GM18907 (cell line): Measurements from ENCODE around the gene TRIM60.
"Not testable (repeated sequence)": the region's sequence is repeated elsewhere in the genome, so short reads cannot be mapped to it uniquely, and the experiment has no call there.

ENCODE experiments used
- ATAC-seq: cut with Tn5 transposase; IDR thresholded peaks from one replicate; pipeline ENCODE4 v1.9.1; 2021; ENCODE audit warnings: mild to moderate bottlenecking, moderate library complexity; ENCODE audit not compliant: unreplicated experiment

TRIM60 gene

DNA sequence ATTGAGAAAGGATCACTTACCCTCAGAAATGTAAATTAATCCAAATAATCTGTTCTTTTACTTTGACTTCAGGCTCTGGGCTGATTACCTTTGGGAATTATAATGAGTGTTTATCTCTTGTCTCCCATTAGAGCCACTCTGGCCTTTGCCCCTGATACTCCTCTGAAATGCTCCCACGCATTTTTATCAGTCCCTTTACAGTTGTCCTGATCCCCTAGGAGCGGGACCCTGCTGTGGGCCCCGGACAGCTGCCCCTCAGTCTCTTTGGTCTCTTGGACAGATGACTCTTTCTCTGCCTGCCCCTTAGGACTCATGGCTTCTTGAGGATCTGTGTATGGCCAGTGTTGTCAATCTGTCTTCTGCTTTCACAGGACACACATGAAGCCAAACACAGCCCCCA is 20.8 kb downstream of the TRIM60 start:
- no peak for ATAC-seq

DNA sequence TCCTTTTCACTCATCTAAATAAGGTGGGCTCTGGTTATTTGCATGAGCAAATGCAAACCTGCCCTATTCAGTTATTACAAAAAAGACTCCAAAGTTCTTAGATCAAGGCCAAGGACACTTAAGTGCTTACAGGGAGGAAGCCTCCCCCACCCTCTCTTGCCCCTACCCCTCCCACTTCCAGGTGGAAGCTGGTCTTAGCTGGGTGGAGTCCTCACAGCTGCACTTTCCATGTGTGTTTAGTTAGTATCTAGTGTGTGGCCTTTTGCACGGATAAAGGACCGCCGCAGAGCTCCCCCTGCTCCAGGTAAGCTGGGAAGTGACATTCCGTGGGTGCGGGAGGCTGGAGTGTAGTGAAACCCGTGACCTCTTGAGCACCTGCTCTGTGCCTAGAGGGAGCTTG is 21.8 kb downstream of the TRIM60 start, which contains the start of gene TRIM75:
Gene TRIM75, plus strand, starts transcription at position 222 of the 400 bp plus-strand sequence. CDS start 5,282 bp downstream, outside the sequence.
- no peak for ATAC-seq

DNA sequence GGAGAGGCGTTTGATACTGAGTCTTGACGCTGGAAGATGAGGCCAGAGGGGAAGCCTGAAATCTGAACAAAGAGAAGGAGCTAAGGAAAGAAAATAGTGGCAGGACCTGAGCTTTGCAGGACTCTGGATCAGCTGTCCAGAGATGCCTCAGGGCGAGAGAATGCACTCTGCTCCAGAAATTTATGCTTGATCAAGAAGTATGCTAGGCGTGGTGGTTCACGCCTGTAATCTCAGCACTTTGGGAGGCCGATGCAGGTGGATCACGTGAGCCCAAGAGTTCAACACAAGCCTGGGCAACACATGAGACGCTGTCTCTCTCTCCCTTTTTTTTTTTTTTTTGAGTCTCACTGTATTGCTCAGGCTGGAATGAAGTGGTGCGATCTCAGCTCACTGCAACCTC is 23.8 kb downstream of the TRIM60 start:
- no peak for ATAC-seq

DNA sequence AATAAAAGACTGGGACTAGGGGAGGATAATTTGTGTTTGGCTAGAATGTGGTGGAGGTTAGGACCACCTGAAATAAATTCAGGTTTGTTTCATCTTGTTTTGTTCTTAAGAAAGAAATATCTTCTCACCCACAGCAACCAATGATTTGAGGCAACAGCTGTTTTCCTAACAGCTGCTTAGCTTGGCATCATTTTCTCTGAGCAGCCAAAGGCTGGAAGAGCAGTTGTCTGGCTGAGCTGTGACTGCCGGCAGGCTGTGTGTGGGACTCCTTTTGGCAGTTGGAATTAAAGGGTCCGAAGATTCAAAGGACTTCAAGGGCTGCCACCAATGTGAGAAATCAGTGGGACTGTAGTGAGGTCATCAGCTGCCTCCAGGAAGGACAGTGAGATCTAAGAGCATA is 26.9 kb downstream of the TRIM60 start:
- no peak for ATAC-seq

DNA sequence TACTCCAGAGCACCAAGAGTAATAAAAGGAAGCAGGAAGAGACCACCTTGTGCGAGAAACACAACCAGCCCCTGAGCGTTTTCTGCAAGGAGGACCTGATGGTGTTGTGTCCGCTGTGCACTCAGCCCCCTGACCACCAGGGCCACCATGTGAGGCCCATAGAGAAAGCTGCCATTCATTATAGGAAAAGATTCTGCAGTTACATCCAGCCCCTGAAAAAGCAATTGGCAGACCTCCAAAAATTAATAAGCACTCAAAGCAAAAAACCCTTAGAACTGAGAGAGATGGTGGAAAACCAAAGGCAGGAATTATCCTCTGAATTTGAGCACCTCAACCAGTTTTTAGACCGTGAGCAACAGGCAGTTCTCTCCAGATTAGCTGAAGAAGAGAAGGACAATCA is 27.6 kb downstream of the TRIM60 start:
- no peak for ATAC-seq

DNA sequence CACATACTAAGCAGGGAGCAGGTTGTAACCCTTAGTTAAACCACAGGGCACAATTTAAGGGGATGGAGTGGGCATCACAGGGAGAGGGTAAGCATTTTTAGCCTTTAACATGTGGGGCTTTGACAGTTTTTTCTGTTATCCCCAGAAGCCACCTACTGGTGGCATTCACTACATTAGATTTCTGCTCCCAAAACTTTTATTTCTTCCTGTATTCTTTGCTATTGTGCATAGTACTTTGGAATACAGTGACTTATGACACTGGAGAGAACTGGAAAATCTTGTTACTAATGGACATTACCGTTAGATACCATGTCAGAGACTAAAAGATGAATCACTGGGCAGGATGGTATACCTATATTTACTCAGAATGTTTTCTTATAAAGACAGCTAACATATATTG is 29.1 kb downstream of the TRIM60 start:
- no peak for ATAC-seq

DNA sequence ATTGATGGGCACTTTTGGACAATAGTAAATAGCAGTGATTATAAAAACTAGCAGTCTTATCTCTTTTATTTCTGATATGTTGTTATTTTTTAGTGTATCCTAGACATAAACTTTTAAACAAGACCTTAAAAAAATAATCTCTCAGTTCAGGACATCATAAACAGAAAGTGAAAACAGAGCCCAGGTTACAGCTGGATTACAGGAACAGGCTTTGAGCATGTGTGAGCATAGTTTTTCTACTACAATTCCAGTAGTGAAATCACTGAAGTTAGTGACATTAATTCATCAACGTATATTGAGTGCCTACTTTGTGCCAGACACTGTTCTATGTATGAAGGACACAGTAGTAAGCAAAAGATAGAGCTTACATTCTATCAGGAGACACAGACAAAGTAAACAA is 38.8 kb downstream of the TRIM60 start:
- ATAC-seq = no peak

DNA sequence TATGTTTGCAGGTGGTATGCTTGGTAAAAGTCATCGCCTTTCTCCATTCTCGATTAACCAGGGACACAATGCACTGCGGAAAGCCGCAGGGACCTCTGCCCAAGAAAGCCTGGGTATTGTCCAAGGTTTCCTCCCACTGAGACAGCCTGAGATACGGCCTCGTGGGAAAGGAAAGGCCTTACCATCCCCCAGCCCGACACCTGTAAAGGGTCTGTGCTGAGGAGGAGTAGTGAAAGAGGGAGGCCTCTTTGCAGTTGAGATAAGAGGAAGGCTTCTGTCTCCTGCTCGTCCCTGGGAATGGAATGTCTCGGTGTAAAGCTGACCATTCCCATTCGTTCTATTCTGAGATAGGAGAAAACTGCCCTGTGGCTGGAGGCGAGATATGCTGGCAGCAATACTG is 41.5 kb downstream of the TRIM60 start:
- ATAC-seq = not testable (repeated sequence)

DNA sequence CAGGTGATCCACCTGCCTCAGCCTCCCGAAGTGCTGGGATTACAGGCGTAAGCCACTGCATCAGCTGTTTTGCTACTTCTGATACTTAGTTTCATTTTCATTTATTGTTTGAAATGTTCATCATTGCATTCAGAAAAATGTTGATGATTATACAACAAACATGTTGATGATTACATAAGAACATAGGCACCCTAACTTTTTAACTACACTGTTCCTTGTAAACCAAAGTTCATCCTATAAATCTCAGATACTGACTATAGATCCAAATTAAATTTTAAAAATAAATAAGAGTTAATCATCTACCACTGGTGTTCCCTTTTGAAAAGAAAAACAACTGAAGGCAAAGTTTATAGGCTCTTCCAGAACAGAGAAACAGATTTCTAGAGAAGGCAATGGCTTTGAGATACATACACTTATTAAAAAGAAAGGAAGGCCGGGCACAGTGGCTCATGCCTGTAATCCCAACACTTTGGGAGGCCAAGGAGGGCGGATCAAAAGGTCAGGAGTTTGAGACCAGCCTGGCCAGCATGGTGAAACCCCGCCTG is 45.3 kb downstream of the TRIM60 start:
- no peak for ATAC-seq

DNA sequence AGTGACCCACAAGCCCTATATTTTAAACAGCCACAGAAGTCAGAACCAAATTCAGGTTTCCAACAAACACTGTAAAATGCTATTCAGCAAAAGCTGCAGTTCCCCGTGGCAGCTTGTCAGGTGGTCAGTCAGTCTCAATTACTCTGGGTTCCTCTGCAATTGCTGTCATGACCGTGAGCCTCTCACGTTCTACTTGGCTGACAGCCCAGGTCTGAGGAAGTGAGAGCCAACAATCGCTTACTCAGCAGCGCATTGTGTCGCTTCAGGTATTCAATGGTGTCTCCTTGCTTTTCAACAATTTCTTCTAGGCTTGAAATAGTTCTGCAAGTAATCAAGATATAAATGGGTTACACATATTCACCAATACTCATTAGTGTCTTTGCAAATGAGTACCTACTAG is 47.7 kb downstream of the TRIM60 start:
- ATAC-seq = no peak

DNA sequence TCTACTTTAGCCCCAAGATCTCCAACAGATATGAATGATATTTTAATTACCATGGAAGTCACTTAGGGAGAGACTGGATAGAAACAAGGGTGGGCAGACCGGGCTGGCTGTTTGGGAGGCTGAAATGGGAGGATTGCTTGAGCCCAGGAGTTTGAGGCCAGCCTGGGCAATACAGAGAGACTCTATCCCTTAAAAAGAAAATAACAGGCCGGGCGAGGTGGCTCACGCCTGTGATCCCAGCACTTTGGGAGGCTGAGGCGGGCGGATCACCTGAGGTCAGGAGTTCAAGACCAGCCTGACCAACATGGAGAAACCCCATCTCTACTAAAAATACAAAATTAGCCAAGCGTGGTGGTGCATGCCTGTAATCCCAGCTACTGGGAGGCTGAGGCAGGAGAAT is 53.0 kb downstream of the TRIM60 start:
- ATAC-seq = not testable (repeated sequence)

DNA sequence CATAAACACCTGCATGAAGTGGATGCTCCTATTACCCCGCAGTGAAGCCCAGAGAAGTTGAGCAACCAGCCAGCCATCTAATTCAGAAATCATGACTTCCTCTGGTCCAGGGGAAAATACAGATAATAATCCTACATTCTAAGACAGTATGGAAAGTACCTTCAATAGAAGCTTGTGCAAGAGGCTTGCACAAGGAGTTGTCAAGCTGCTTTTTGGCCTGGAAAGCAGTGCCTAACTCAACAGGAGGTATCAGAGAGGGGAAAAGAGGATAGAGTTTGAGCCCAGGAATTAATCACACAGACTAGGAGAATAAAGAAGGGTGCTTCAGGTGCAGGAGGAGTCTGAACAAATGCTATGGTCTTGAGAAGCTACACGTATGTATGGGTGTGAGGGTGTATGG is 54.1 kb downstream of the TRIM60 start:
- ATAC-seq = no peak

DNA sequence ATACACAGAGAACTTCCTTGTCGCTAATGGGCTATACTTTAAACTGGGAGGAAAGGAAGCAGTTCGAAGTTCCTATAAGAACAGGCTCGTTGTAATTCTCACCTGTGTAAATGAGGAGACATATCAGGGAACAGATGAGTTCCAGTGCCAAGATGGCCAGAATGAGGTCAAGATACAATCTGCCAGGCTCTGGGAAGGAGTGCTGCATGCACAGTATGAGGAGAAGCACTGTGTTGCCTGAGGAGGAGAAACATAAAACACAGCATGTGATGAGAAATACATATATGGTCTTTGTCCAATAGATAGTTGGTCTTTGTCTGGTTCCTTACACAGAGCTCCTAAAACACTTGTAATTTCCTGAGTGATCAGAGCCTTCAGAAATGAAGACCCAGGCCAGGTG is 56.6 kb downstream of the TRIM60 start:
- ATAC-seq = no peak
